IMR-90 (cell line): Measurements from ENCODE around the gene TRPC6.

Source experiments
- BHLHE40 ChIP-seq: fragments of 150-350 bp; IDR thresholded peaks from 2 replicates; pipeline ENCODE4 v1.6.1; 2016; ENCODE audit warnings: mild to moderate bottlenecking, low read depth, low read length
- CEBPB ChIP-seq: IDR thresholded peaks from 2 replicates; pipeline ENCODE4 v1.6.1; 2012; ENCODE audit warnings: low read depth, low read length, improper control_type of control experiment
- ELK1 ChIP-seq: fragments of 150-350 bp; IDR thresholded peaks from 2 replicates; pipeline ENCODE4 v1.6.1; 2016; ENCODE audit warnings: low read depth, mild to moderate bottlenecking, low read length, moderate library complexity, borderline replicate concordance
- FOS ChIP-seq: fragments of 150-350 bp; IDR thresholded peaks from 2 replicates; pipeline ENCODE4 v1.6.1; 2016; ENCODE audit warnings: low read depth, low read length
- MAFK ChIP-seq: IDR thresholded peaks from 2 replicates; pipeline ENCODE4 v1.6.1; 2012; ENCODE audit warnings: low read depth, low read length, improper control_type of control experiment
- MAZ ChIP-seq: IDR thresholded peaks from 2 replicates; pipeline ENCODE4 v1.6.1; 2012; ENCODE audit warnings: low read depth, mild to moderate bottlenecking, low read length, improper control_type of control experiment, moderate library complexity, borderline replicate concordance
- MXI1 ChIP-seq: IDR thresholded peaks from 2 replicates; pipeline ENCODE4 v1.6.1; 2012; ENCODE audit warnings: low read depth, mild to moderate bottlenecking, low read length, moderate library complexity, borderline replicate concordance
- NFE2L2 ChIP-seq: fragments of 150-350 bp; IDR thresholded peaks from 2 replicates; pipeline ENCODE4 v1.6.1; 2016; ENCODE audit warnings: low read depth, mild to moderate bottlenecking, low read length
- POLR2A ChIP-seq: IDR thresholded peaks from 2 replicates; pipeline ENCODE4 v1.6.1; 2012; ENCODE audit warnings: mild to moderate bottlenecking, low read depth, low read length
- RAD21 ChIP-seq: IDR thresholded peaks from 2 replicates; pipeline ENCODE4 v1.6.1; 2012; ENCODE audit warnings: low read length, improper control_type of control experiment
- RCOR1 ChIP-seq: IDR thresholded peaks from 2 replicates; pipeline ENCODE4 v1.6.1; 2012; ENCODE audit warnings: mild to moderate bottlenecking, low read length, improper control_type of control experiment; ENCODE audit not compliant: insufficient replicate concordance
- SMC3 ChIP-seq: fragments of 150-350 bp; IDR thresholded peaks from 2 replicates; pipeline ENCODE4 v1.6.1; 2016; ENCODE audit warnings: low read depth, mild to moderate bottlenecking, antibody characterized with exemption, low read length, moderate library complexity
- TF ChIP-seq, protein P1 (sequence below): conservative IDR thresholded peaks from 2 replicates; pipeline ENCODE4 v1.5.1; 2012; ENCODE audit warnings: mild to moderate bottlenecking, low read depth, low read length, improper control_type of control experiment
- TF ChIP-seq, protein P2 (sequence below): fragments of 150-350 bp; IDR thresholded peaks from 2 replicates; pipeline ENCODE4 v1.6.1; 2017; ENCODE audit warnings: mild to moderate bottlenecking, antibody characterized with exemption, low read length, low read depth

GRCh38 chr11:101456812-101457211 is 127.0 kb downstream of the TRPC6 start:
- TF ChIP-seq MXI1: no peak
- TF ChIP-seq, protein P1, sequence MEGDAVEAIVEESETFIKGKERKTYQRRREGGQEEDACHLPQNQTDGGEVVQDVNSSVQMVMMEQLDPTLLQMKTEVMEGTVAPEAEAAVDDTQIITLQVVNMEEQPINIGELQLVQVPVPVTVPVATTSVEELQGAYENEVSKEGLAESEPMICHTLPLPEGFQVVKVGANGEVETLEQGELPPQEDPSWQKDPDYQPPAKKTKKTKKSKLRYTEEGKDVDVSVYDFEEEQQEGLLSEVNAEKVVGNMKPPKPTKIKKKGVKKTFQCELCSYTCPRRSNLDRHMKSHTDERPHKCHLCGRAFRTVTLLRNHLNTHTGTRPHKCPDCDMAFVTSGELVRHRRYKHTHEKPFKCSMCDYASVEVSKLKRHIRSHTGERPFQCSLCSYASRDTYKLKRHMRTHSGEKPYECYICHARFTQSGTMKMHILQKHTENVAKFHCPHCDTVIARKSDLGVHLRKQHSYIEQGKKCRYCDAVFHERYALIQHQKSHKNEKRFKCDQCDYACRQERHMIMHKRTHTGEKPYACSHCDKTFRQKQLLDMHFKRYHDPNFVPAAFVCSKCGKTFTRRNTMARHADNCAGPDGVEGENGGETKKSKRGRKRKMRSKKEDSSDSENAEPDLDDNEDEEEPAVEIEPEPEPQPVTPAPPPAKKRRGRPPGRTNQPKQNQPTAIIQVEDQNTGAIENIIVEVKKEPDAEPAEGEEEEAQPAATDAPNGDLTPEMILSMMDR: peak; percentile 68
- TF ChIP-seq RAD21: peak; percentile 70
- no peak for TF ChIP-seq RCOR1
- peak; percentile 77 for TF ChIP-seq SMC3
- no peak for TF ChIP-seq NFE2L2
- no peak for TF ChIP-seq FOS
- no peak for TF ChIP-seq BHLHE40
- TF ChIP-seq POLR2A: no peak
- TF ChIP-seq, protein P2, sequence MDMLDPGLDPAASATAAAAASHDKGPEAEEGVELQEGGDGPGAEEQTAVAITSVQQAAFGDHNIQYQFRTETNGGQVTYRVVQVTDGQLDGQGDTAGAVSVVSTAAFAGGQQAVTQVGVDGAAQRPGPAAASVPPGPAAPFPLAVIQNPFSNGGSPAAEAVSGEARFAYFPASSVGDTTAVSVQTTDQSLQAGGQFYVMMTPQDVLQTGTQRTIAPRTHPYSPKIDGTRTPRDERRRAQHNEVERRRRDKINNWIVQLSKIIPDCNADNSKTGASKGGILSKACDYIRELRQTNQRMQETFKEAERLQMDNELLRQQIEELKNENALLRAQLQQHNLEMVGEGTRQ: no peak
- no peak for TF ChIP-seq CEBPB
- TF ChIP-seq MAZ: no peak
- no peak for TF ChIP-seq ELK1
- TF ChIP-seq MAFK: no peak
